Stomach (tissue), 4 donors: Measurements from ENCODE around the gene HAUS1.

Experiments used
- CTCF ChIP-seq, 7 experiments: fragments of 450-650 bp in 4 of 7; fragments of 200-600 bp in 3 of 7; sonication (generic) in 3 of 7; IDR thresholded peaks; one replicate each; pipeline ENCODE4 v1.5.1; 2016 to 2019; ENCODE audit warnings: antibody characterized with exemption in 7 of 7, control low read depth in 2 of 7, mild to moderate bottlenecking in 1 of 7
- EP300 ChIP-seq: sonication (generic); formaldehyde crosslinking; IDR thresholded peaks from one replicate; pipeline ENCODE4 v1.6.1; 2017; ENCODE audit warnings: antibody characterized with exemption
- POLR2A ChIP-seq, 4 donors: fragments of 450-650 bp; IDR thresholded peaks; one replicate each; pipeline ENCODE4 v1.6.1; 2016; ENCODE audit warnings: antibody characterized with exemption in 4 of 4, control low read depth in 2 of 4, mild to moderate bottlenecking in 1 of 4, moderate library complexity in 1 of 4

GRCh38 chr18:46173393-46174341 lies 69.5 kb downstream of the HAUS1 start:
- TF ChIP-seq POLR2A (IDR thresholded peaks at IDR 0.05): peak in 1 of 4 donors; percentile 28
- peak in 5 of 7 experiments; percentile 65 to 85 (median 78) for TF ChIP-seq CTCF (IDR thresholded peaks at IDR 0.05)
- no peak for TF ChIP-seq EP300
